ENCODE results near the gene LENG9.

Gene LENG9

DNA sequence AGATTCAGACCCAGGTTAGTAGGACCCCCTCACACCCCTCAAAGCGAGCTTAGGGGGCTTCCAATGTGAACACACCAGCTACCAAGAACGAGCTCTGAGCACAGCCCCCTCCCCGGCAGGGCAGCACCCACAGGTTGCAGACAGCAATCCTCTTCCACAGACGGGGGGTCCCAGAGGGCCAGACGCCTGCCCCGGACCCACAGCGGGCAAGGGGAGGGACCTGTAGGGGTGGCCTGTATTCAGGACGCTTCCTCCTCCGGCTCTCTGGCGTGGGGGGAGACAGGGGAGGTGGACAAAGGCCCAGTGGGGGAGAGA, 43.6 kb downstream of the LENG9 start:
- DNase-seq: no peak

DNA sequence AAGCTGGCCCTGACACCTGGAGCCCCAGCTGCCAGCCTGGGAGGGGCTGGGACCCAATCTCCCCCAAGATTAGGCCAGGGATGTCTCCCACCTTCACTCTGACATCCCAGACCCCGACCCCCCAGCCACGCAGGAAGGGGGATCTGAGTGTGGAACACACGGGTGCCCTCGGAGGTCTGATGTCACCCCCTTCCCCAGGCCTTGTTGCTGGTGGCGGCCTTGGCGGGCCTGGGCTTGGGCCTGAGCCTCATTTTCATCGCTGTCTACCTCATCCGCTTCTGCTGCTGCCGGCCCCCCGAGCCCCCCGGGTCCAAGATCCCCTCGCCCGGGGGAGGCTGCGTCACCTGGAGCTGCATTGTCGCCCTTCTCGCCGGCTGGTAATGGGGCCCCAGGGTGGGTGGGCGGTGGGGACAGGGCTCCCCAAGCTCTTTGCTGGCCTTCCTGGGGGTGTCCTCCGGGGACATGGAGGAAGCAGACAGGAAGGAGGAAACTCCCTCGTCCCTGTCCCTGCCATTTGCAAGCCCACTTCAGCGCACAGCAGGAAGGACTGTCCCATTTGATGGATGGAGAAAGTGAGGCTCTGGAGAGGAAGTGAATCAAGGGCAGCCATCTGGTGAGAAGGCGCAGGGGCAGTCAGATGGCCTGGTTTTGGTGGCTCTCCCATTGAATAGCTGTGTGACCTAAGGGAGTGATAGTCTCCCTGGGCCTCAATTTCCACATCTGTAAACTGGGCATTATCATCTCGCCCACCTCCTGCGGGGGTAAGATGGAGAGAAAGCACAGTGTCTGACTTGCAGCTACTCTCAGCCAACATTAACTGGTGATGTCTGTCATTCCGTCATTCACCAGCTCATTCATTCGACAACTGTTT, 44.4 kb downstream of the LENG9 start:
- no peak for DNase-seq

DNA sequence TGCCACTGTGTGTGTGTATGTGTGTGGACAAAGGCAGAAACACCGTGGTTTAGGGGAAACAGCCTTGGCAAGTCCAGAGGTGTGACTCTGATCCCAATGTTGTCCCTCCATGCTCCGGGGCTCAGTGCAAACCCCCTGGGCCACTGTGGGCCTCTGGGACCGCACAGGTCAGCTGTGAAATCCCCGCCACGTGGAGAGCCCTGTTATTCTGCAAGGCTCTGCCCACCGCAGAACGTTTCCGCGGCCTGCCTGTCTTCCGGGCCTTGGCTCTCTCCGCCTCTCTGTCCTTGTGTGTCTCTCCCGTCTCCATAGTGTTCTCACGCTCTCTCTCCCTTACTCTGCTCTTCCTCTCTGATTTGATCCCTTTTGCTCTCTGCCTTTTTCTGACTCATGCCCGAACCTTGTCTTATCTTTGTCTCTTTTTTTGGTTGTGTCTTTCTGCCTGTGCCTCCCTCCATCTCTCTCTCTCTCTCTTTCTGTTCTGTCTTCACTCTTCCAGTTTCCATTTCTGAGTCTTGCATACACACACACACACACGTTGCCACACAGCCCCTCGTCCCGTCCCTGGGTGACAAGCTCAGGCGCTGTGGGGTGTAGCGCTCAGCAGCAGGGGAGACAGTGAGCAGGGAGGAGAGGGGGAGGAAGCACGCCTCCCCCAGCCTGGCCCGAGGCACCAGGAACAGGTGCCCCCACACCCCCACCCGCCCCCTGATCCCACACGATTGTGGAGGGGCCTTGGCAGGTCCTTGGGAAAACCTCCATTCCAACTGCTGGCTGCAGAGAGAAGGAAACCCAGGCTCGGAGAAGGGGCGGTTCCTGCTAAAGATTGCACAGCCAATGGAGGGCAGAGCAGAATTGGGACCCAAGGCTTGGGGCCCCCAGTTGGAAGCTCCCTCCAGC, 45.3 kb downstream of the LENG9 start:
- DNase-seq: peak; percentile 13

DNA sequence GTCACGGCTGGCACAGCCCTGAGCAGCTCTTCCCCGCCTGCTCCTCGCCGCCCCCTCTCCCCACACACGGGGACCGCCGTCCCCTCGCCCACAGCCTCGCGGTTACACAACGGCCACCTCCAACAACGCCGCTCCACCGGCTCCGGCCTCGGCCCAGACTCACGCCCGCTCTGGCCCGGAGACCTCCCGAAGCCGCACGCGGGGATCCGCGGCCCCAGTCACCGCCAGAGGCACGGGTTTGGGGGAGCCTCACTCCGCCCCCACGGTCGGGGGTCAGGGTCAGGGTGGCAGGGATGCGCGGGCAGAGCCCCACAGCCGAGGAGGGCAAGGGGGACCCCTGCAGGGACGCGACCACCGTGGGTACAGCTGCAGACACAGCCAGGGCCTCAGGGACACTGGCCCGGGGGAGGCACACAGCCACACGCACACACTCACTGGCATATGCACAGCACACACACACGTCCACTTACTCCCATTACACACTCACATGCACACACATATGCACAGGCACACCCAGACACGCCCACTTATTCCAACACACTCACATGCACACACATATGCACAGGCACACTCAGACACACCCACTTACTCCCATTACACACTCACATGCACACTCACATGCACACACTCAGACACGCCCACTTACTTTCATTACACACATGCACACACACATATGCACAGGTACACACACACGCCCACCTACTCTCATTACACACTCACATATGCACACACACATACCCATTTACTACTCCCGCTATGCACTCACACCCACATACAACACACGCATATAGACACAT, 46.7 kb downstream of the LENG9 start:
- no peak for DNase-seq

DNA sequence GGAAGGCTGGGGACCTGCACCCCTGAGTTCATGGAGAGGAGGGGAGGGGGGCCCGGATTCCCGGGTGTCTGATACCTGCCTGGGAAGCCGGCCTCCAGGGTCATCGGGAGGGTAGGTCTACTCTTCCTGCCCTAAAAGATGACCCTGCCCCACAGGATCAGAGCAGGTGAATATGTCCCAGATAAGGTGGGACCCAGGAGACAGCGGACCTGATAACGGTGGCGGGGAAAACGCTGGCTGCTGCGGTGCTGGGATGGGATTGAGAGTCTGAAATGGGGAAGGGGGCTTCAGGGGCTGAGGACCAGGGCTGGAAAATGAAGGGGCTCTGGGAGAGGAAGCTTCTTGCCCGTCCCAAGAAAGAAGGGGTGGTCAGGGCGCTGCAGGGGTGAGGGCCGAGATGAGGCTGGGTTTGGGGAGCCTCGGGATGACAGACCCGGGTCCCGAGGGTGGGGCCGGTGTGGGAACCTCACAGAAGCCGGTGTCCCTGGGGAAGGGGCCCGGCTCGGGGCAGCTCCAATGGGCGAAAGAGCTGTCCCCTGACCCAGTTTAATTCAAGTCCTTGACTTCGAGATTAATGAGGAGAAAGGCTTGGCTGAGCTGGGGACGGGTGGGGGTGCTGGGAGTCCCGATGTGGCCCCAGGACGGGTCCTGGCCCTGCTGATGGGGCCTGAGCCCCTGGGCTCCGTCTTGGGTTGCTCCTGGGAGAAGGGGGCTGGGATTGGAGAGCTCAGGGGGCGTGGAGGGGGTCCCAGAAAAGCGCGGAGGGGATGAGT, 47.5 kb downstream of the LENG9 start:
- DNase-seq: no peak

DNA sequence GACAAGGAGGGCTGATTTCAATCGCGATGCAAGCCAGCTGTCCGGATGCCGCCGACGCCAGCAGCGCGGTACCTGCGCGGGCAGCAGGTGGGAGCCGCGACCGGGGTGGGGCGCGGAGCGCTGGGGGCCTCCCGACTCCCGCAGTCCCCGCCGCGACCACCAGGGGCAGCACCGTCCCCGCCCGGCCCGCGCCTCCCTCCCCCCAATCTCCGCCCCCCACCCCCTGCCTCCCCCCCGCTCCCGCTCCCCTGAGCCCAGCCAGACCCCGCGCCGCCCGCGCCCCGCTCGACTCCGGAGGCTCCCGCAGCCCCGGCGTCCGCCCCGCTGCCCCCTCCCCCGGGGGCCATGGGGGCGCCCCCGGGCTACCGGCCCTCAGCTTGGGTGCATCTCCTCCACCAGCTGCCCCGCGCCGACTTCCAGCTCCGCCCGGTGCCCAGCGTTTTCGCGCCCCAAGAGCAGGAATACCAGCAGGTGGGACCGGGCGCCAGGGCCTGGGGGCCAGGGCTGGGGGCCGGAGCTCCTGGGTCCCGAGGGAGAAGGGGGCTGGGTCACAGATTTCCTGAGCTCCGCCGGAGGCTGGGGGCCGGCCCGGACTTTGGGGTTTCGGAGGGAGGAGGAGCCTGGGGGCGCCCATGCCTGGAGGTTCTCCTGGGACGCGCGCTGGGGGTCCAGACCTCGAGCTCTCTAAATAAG, 48.2 kb downstream of the LENG9 start, which contains the start of gene TTYH1:
TTYH1 (plus strand) TSS at position 257 of the 693 bp plus-strand sequence; CDS start at position 346, 89 bp downstream.
- peak; percentile 45 for DNase-seq

DNA sequence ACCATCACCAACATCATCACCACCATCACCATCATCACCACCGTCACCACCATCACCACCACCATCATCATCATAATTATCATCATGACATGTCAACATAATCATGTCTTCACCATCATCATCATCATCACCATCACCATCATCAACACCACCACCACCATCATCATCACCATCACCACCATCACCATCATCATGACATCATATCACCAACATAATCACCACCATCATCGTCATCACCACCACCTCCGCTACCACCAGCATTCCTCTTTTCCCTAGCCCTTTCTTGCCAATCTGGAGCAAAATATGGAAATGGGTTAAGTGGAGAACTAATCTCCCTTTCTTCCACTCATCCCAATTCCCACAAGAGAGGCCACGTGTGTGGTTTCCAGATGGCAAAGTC, 49.4 kb downstream of the LENG9 start:
- DNase-seq: no peak

DNA sequence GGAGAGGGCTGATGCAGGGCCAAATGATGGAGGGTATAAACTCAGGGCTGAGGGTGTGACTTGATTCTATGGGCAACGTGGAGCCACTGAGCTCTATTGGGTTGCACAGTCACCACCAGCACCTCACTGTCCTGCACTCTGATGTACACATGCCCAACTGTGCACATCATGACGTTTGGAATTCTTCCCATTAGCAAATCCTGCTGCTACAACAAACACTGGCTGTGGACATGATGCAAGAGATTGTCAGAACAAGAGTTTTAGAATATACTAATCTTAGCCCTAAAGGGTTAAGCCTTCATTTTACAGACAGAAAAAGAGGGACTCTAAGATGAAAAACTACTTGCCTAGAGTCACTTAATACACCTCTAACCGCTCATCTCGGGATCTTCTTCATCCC, 50.7 kb downstream of the LENG9 start:
- DNase-seq: no peak

Data from NCI-H69 (cell line).